NT2/D1 (cell line): Measurements from ENCODE around the gene NTRK3.

Experiments used
- DNase-seq: peaks from one replicate; pipeline ENCODE4 v3.0.0-alpha.2; 2011; ENCODE audit warnings: low read depth, low spot score
- H3K27me3 ChIP-seq: 2 replicates; pipeline ENCODE4 v1.6.0; 2011; ENCODE audit warnings: mild to moderate bottlenecking; ENCODE audit not compliant: insufficient read length, insufficient read depth
- H3K36me3 ChIP-seq: 2 replicates; pipeline ENCODE4 v1.6.1; 2011; ENCODE audit warnings: mild to moderate bottlenecking, low read length, mixed read lengths; ENCODE audit not compliant: insufficient read depth, insufficient read length
- H3K4me1 ChIP-seq: 2 replicates; pipeline ENCODE4 v1.5.1; 2011; ENCODE audit not compliant: insufficient read depth, insufficient read length
- H3K4me3 ChIP-seq: 2 replicates; pipeline ENCODE4 v1.5.1; 2011; ENCODE audit warnings: low read depth; ENCODE audit not compliant: insufficient read length
- H3K9ac ChIP-seq: 2 replicates; pipeline ENCODE4 v1.6.0; 2011; ENCODE audit warnings: low read depth; ENCODE audit not compliant: insufficient read length
- H3K9me3 ChIP-seq: 2 replicates; pipeline ENCODE4 v1.5.1; 2011; ENCODE audit warnings: mild to moderate bottlenecking, low read length; ENCODE audit not compliant: insufficient read depth
- SUZ12 ChIP-seq: IDR thresholded peaks from 2 replicates; pipeline ENCODE4 v1.6.1; 2011; ENCODE audit not compliant: insufficient read length, insufficient read depth; ENCODE audit errors: extremely low read depth
- YY1 ChIP-seq: IDR thresholded peaks from 2 replicates; pipeline ENCODE4 v1.6.1; 2011; ENCODE audit not compliant: insufficient read length, insufficient read depth
- ZNF274 ChIP-seq: IDR thresholded peaks from 2 replicates; pipeline ENCODE4 v1.6.1; 2011; ENCODE audit warnings: mild to moderate bottlenecking, low read depth, low read length

The NTRK3 gene

GRCh38 chr15:88246081-88246480, 10.5 kb downstream of the NTRK3 start:
- Histone ChIP-seq H3K4me1 (peaks cover 9% of the 10 kb centered on the region), H3K9ac (no peak overlapping the region), H3K36me3 (no peaks in the 10 kb centered on the region), H3K27me3 (peaks cover 8% of the 10 kb centered on the region), H3K4me3 (no peak overlapping the region), H3K9me3 (no peaks in the 10 kb centered on the region)
- TF ChIP-seq YY1 (no peak), SUZ12 (no peak), ZNF274 (no peak)
- DNase-seq: no peak

- TF ChIP-seq YY1: no peak
- no peak for TF ChIP-seq ZNF274
- TF ChIP-seq SUZ12: no peak
- H3K36me3 ChIP-seq: no peaks in the 10 kb centered on the region
- no peak overlapping the region for H3K4me3 ChIP-seq
- no peak overlapping the region for H3K9ac ChIP-seq
- peaks cover 8% of the 10 kb centered on the region for H3K27me3 ChIP-seq
- no peaks in the 10 kb centered on the region for H3K9me3 ChIP-seq
- H3K4me1 ChIP-seq: peaks cover 9% of the 10 kb centered on the region
- DNase-seq: no peak
Measured at GRCh38 chr15:88243895-88244787, 12.4 kb downstream of the NTRK3 start.

GRCh38 chr15:88242586-88243555, 13.7 kb downstream of the NTRK3 start:
- H3K4me1 ChIP-seq: peaks cover 9% of the 10 kb centered on the region
- H3K27me3 ChIP-seq: peaks cover 6% of the 10 kb centered on the region
- H3K36me3 ChIP-seq: no peaks in the 10 kb centered on the region
- TF ChIP-seq YY1: no peak
- no peak for TF ChIP-seq SUZ12
- TF ChIP-seq ZNF274: no peak
- no peaks in the 10 kb centered on the region for H3K9me3 ChIP-seq
- no peak for DNase-seq
- H3K9ac ChIP-seq: no peak overlapping the region
- H3K4me3 ChIP-seq: no peak overlapping the region

- H3K9ac ChIP-seq: no peak overlapping the region
- TF ChIP-seq YY1 (no peak), ZNF274 (no peak), SUZ12 (no peak)
- peaks cover 7% of the 10 kb centered on the region for H3K4me1 ChIP-seq
- DNase-seq: no peak
- H3K4me3 ChIP-seq: no peak overlapping the region
- peaks cover 5% of the 10 kb centered on the region for H3K27me3 ChIP-seq
- H3K9me3 ChIP-seq: no peaks in the 10 kb centered on the region
- no peaks in the 10 kb centered on the region for H3K36me3 ChIP-seq
Measured at GRCh38 chr15:88241461-88241860, 15.1 kb downstream of the NTRK3 start.

GRCh38 chr15:88241060-88241459, 15.5 kb downstream of the NTRK3 start:
- H3K27me3 ChIP-seq: peaks cover 1% of the 10 kb centered on the region
- H3K9ac ChIP-seq: no peak overlapping the region
- no peaks in the 10 kb centered on the region for H3K36me3 ChIP-seq
- DNase-seq: no peak
- H3K4me1 ChIP-seq: peaks cover 3% of the 10 kb centered on the region
- TF ChIP-seq YY1 (no peak), ZNF274 (no peak), SUZ12 (no peak)
- no peaks in the 10 kb centered on the region for H3K9me3 ChIP-seq
- H3K4me3 ChIP-seq: no peak overlapping the region

- no peak for DNase-seq
- no peak overlapping the region for H3K9ac ChIP-seq
- H3K27me3 ChIP-seq: no peaks in the 10 kb centered on the region
- H3K9me3 ChIP-seq: no peaks in the 10 kb centered on the region
- no peaks in the 10 kb centered on the region for H3K36me3 ChIP-seq
- H3K4me3 ChIP-seq: no peak overlapping the region
- TF ChIP-seq YY1: no peak
- no peak for TF ChIP-seq ZNF274
- no peak for TF ChIP-seq SUZ12
- peaks cover 3% of the 10 kb centered on the region for H3K4me1 ChIP-seq
Measured at GRCh38 chr15:88239594-88239993, 16.9 kb downstream of the NTRK3 start.
